Posterior cingulate gyrus (tissue), 11 donors: Measurements from ENCODE around the gene SPSB3.
"Not testable (repeated sequence)": the region's sequence is repeated elsewhere in the genome, so short reads cannot be mapped to it uniquely, and the experiment has no call there.

Experiments used
- DNase-seq, 10 donors: peaks; one replicate each; pipeline versions ENCODE4 v3.0.0 to v3.0.0-alpha.2; 2020 to 2021; ENCODE audit warnings: mixed read lengths in 3 of 10
- intact Hi-C: fragments of 100-400 bp; cut with DNase I; formaldehyde crosslinking; loops from one replicate; pipeline ENCODE4 v1.15.1; 2023

Gene SPSB3

GRCh38 chr16:1746693-1747195 lies 35.6 kb downstream of the SPSB3 start:
- peak in 1 of 10 donors; percentile 81 for DNase-seq
- intact Hi-C loops: no loop called here

GRCh38 chr16:1745900-1746692 lies 36.3 kb downstream of the SPSB3 start:
- DNase-seq: peak in 1 of 10 donors; percentile 77
- intact Hi-C loops: no loop called here

- no peak for DNase-seq
- intact Hi-C loops: no loop called here
These were observed 37.0 kb downstream of the SPSB3 start for GRCh38 chr16:1745181-1745899.

- intact Hi-C loops: no loop called here
- no peak for DNase-seq
These were observed 38.0 kb downstream of the SPSB3 start for GRCh38 chr16:1744338-1744840.

GRCh38 chr16:1743376-1744337 lies 38.7 kb downstream of the SPSB3 start:
- intact Hi-C loops: no loop called here
- no peak for DNase-seq

GRCh38 chr16:1741553-1742165 lies 40.7 kb downstream of the SPSB3 start:
- no peak for DNase-seq
- intact Hi-C loops: no loop called here

- intact Hi-C loops: no loop called here
- DNase-seq: no peak
These were observed 41.4 kb downstream of the SPSB3 start for GRCh38 chr16:1740781-1741490.

GRCh38 chr16:1740234-1740633 lies 42.1 kb downstream of the SPSB3 start:
- no peak for DNase-seq
- intact Hi-C loops: no loop called here

GRCh38 chr16:1734816-1735215 lies 47.6 kb downstream of the SPSB3 start:
- DNase-seq: no peak
- intact Hi-C loops: no loop called here

- DNase-seq: no peak
- intact Hi-C loops: no loop called here
These were observed 48.2 kb downstream of the SPSB3 start for GRCh38 chr16:1734123-1734522.

- DNase-seq: peak in 8 of 10 donors; percentile 27 to 91 (median 56)
- intact Hi-C loops: not testable (repeated sequence)
These were observed 49.8 kb downstream of the SPSB3 start for GRCh38 chr16:1732551-1732987.

- intact Hi-C loops: no loop called here
- DNase-seq: no peak
These were observed 50.3 kb downstream of the SPSB3 start for GRCh38 chr16:1732071-1732470.

GRCh38 chr16:1731603-1732002 lies 50.8 kb downstream of the SPSB3 start:
- intact Hi-C loops: no loop called here
- DNase-seq: no peak

GRCh38 chr16:1731073-1731472 lies 51.3 kb downstream of the SPSB3 start:
- no peak for DNase-seq
- intact Hi-C loops: no loop called here

- no peak for DNase-seq
- intact Hi-C loops: no loop called here
These were observed 52.9 kb downstream of the SPSB3 start for GRCh38 chr16:1729445-1729844.

GRCh38 chr16:1729026-1729425 lies 53.3 kb downstream of the SPSB3 start:
- intact Hi-C loops: no loop called here
- no peak for DNase-seq

- intact Hi-C loops: no loop called here
- DNase-seq: no peak
These were observed 54.4 kb downstream of the SPSB3 start for GRCh38 chr16:1727651-1728624.
